Measurements from ENCODE around the gene CABLES2. TPM values are rescaled to one million over a fixed set of nuclear protein-coding genes. Genes with fewer than 3 reads are reported as not detected.

Gene CABLES2
- total RNA-seq, 1 experiment from 2014 or later: 8.9 TPM

GRCh38 chr20:62398120-62398821, 8.8 kb downstream of the CABLES2 start:
- DNase-seq (ENCODE audit: low read depth, low spot score): no peak
- no peaks in the 10 kb centered on the region for H3K36me3 ChIP-seq (ENCODE audit: control insufficient read depth in 1 of 2, insufficient read depth in 2 of 2, low read length in 2 of 2)
- no peak overlapping the region for H3K9ac ChIP-seq (ENCODE audit: low read length)
- H3K27me3 ChIP-seq (ENCODE audit: insufficient read depth, low read length): no peaks in the 10 kb centered on the region
- H3K4me1 ChIP-seq (ENCODE audit: control insufficient read depth in 1 of 2, insufficient read depth in 2 of 2, low read length in 2 of 2): no peaks in the 10 kb centered on the region
- ChIA-PET CTCF (no interaction called here), RAD21 (ENCODE audit: low non-redundant PET in 1 of 2, low total read pairs in 2 of 2, uncharacterized antibody in 2 of 2, unreplicated experiment in 2 of 2) (no interaction called here), POLR2A (no interaction called here)
- H3K27ac ChIP-seq (ENCODE audit: low read depth, low read length): no peak overlapping the region
- no peaks in the 10 kb centered on the region for H3K9me2 ChIP-seq (ENCODE audit: insufficient read depth)
- H3K79me2 ChIP-seq (ENCODE audit: insufficient read depth, low read length): no peaks in the 10 kb centered on the region
- BruUV-seq (replicated peaks): no TSS peak
- ATAC-seq: no peak
- no peaks in the 10 kb centered on the region for H3K9me3 ChIP-seq (ENCODE audit: control insufficient read depth in 1 of 2, insufficient read depth in 1 of 2, low read depth in 1 of 2, low read length in 2 of 2)
- intact Hi-C loops (cut with micrococcal nuclease): no loop called here
- no peak overlapping the region for H2AFZ ChIP-seq (ENCODE audit: low read depth, low read length, poor library complexity, severe bottlenecking)
- H3K4me3 ChIP-seq (replicated peaks in 1 of 2; ENCODE audit: low read depth in 1 of 2, low read length in 2 of 2): no peak overlapping the region
- H4K20me1 ChIP-seq (ENCODE audit: insufficient read depth): no peaks in the 10 kb centered on the region
- no peak for TF ChIP-seq TCF7L2 (IDR thresholded peaks at IDR 0.05; ENCODE audit: borderline replicate concordance, extremely low read depth, insufficient read depth, insufficient read length)
- TF ChIP-seq CEBPB (IDR thresholded peaks at IDR 0.05; ENCODE audit: low read depth): no peak
- TF ChIP-seq YY1 (IDR thresholded peaks at IDR 0.05; ENCODE audit: extremely low read depth, insufficient replicate concordance, low read depth, low read length): no peak
- no peak for TF ChIP-seq RAD21 (IDR thresholded peaks at IDR 0.05; ENCODE audit: low read depth)
- no peak for TF ChIP-seq EZH2 (IDR thresholded peaks at IDR 0.05)
- TF ChIP-seq CTCF (IDR thresholded peaks at IDR 0.05 in 2 of 3, conservative IDR thresholded peaks at IDR 0.05 in 1 of 3; ENCODE audit: borderline replicate concordance in 1 of 3, insufficient read depth in 1 of 3, low read depth in 2 of 3, low read length in 2 of 3): no peak
- TF ChIP-seq ATF3 (IDR thresholded peaks at IDR 0.05): no peak
- TF ChIP-seq SIN3A (IDR thresholded peaks at IDR 0.05; ENCODE audit: low read depth): no peak
- no peak for TF ChIP-seq ZBTB33 (IDR thresholded peaks at IDR 0.05; ENCODE audit: extremely low read depth, insufficient replicate concordance, low read length)
- no peak for TF ChIP-seq REST (IDR thresholded peaks at IDR 0.05; ENCODE audit: low read depth)
- no peak for TF ChIP-seq EZH2phosphoT487 (IDR thresholded peaks at IDR 0.05; ENCODE audit: borderline replicate concordance)
- no peak for TF ChIP-seq SP1 (IDR thresholded peaks at IDR 0.05; ENCODE audit: low read depth)
- no peak for TF ChIP-seq MAX (IDR thresholded peaks at IDR 0.05)
- no peak for TF ChIP-seq POLR2AphosphoS5 (IDR thresholded peaks at IDR 0.05; ENCODE audit: low read depth, low read length)
- TF ChIP-seq FOSL1 (IDR thresholded peaks at IDR 0.05; ENCODE audit: low read depth): no peak
- TF ChIP-seq ZNF274 (IDR thresholded peaks at IDR 0.05; ENCODE audit: low read depth, low read length): no peak
- TF ChIP-seq POLR2A (IDR thresholded peaks at IDR 0.05; ENCODE audit: borderline replicate concordance, extremely low read depth, insufficient read depth, insufficient read length): no peak
- no peak for TF ChIP-seq CBX3 (IDR thresholded peaks at IDR 0.05; ENCODE audit: low read depth)
- TF ChIP-seq SRF (IDR thresholded peaks at IDR 0.05; ENCODE audit: low read depth): no peak
- H3K4me2 ChIP-seq (ENCODE audit: low read length): no peak overlapping the region
